Measurements from ENCODE around the gene C2orf66.

DNA sequence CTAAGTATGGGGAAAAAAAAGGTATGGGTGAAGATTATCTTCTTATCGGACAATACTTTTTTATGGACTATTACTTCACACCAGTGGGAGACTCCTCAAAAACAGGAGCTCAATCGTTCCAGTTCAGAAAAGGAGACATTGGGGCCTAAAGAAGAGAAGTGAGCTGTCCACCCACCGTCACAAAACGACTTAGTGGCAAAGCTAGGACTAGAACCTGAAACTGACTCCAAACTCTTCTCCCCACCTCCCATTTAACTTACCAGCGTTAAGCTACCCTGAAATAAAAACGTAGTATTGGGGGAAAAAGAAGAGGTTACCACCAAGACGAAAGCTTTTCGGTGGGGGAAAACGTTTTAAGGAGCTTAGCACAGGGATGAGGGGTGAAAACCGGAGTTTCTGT lies 10.2 kb downstream of the C2orf66 start:
- TF ChIP-seq, protein P1, sequence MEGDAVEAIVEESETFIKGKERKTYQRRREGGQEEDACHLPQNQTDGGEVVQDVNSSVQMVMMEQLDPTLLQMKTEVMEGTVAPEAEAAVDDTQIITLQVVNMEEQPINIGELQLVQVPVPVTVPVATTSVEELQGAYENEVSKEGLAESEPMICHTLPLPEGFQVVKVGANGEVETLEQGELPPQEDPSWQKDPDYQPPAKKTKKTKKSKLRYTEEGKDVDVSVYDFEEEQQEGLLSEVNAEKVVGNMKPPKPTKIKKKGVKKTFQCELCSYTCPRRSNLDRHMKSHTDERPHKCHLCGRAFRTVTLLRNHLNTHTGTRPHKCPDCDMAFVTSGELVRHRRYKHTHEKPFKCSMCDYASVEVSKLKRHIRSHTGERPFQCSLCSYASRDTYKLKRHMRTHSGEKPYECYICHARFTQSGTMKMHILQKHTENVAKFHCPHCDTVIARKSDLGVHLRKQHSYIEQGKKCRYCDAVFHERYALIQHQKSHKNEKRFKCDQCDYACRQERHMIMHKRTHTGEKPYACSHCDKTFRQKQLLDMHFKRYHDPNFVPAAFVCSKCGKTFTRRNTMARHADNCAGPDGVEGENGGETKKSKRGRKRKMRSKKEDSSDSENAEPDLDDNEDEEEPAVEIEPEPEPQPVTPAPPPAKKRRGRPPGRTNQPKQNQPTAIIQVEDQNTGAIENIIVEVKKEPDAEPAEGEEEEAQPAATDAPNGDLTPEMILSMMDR (IDR thresholded peaks at IDR 0.05 in 8 of 11, conservative IDR thresholded peaks at IDR 0.05 in 3 of 11): no peak
- TF ChIP-seq POLR2AphosphoS5 (IDR thresholded peaks at IDR 0.05) (no peak), POLR2A (IDR thresholded peaks at IDR 0.05) (no peak)

Data from spleen (tissue), 7 donors.